Fibroblast of skin of left biceps (primary cell): ENCODE measurements around the gene ALG2.

ENCODE experiments used
- DNase-seq, 2 experiments: peaks; one replicate each; pipeline ENCODE4 v3.0.0-alpha.2; 2013; ENCODE audit warnings: low read depth in 2 of 2

The ALG2 gene, protein sequence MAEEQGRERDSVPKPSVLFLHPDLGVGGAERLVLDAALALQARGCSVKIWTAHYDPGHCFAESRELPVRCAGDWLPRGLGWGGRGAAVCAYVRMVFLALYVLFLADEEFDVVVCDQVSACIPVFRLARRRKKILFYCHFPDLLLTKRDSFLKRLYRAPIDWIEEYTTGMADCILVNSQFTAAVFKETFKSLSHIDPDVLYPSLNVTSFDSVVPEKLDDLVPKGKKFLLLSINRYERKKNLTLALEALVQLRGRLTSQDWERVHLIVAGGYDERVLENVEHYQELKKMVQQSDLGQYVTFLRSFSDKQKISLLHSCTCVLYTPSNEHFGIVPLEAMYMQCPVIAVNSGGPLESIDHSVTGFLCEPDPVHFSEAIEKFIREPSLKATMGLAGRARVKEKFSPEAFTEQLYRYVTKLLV

DNA sequence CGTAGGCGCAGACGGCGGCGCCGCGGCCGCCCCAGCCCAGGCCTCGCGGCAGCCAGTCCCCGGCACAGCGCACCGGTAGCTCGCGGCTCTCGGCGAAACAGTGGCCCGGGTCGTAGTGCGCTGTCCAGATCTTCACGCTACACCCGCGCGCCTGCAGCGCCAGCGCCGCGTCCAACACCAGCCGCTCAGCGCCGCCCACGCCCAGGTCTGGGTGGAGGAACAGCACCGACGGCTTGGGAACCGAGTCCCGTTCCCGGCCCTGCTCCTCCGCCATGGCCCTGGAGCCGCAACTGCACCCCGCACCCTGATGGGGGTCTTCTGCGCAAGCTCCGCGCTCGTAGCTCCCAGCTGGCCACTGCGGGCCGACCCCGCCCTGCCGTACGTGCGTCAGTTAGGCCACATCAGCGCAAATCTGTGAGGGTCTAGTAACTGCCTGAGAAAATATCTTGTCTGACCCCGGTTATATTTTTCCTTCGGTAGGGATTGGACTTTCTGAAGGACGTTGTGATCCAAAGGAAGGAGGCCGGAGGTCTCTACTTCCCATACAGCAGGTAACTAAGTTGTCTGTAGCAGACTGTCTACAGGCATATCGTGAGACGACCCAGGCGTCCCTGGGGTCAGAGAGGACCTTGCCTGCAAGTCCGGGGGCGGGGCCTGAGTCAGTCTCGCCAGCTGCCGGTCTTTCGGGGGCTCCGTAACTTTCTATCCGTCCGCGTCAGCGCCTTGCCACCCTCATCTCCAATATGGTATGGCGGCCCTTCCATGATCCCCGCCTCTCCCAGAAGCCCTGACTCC, at the start of gene ALG2, which contains the start of gene SEC61B:
TSS of gene ALG2 (minus strand) at position 322 of the 795 bp plus-strand sequence. CDS start at position 274, 48 bp downstream.
TSS of gene SEC61B (plus strand) at position 662 of the 795 bp plus-strand sequence. CDS start at position 744, 82 bp downstream.
- DNase-seq = peak; percentile 90 to 91

DNA sequence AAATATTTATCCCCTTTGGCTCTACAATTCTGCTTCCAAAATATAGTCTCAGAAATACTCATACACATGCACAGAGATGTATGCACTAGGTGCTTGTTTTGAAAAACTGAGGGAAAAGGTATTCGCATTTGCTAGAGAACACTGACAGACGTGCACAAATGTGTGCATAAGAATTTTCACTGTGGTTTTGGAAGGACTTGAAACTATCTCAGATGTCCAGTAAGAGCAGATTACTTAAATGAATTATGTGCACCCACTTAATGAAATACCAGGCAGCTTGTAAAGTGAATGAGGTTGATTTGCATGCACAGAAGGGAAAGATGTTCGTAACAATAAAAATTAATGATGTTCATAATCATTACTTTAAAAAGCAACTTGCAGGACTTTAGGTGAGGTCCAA, 48.7 kb upstream of the ALG2 start:
- DNase-seq = no peak

DNA sequence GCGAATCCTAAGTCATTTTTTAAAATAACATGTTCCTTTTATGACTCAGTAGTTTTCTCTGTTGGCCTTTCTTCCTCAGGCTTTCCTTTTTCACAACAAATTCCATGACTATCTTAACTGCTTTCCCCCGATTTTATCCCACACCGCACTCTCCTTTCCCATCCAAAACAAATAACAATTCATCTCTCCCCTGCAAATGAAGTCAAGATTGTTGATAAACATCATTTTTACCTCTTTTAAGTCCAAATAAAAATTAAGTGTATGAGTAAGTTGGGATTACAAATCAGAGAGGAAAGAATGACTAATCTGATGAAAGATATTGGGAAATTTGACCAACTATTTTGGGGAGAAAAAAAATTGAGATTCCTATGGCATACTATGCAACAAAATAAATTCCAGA, 47.7 kb upstream of the ALG2 start:
- peak; percentile 78 to 81 for DNase-seq

GRCh38 chr9:99266255-99267023, 44.7 kb upstream of the ALG2 start:
- peak; percentile 47 for DNase-seq

DNA sequence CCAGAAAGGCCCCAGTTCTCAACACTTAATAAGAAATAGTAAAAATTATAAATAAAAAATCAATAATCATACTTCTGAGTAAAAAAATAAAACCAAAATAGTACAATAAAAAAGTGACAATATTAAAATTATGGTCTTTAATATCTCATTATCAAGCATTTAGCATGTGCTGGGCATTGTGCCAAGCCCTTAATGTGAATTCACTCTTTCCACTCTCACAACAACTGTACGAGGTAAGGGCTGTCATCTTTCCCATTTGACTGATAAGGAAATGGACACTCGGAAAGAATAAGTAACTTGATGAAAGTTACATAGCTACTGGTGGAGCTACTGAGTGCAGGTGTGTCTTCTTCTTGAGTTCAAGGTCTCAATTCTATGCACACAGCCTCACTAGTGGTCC, 43.9 kb upstream of the ALG2 start:
- no peak for DNase-seq

DNA sequence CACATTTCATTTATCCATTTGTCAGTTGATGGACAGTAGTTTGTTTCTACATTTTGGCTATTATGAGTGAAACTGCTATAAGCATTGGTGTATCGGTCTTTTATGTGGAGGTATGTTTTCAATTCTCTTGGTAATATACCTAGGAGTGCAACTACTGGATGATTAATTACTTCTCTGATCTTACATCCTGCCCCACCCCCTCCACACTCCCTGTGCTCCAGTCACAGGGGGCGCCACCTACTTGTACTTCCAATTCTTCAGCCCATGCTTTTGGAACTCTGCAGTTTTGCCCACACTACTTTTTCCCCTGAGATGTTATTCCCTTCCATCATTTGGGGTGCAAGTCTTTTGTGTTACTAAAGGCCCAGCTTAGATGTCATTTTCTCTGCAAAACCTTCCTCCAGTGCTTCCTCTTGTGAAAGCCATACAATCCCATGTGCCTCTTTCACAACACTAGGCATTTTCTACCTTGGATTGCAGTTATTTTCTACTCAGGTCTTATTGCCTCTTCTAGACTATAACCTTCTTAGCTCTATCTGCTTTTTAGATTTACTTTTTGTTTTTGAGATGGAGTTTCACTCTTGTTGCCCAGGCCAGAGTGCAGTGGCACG, 42.4 kb upstream of the ALG2 start:
- no peak for DNase-seq

- DNase-seq = no peak
These were observed 41.2 kb upstream of the ALG2 start for GRCh38 chr9:99262949-99263418.

- DNase-seq = no peak
These were observed 40.2 kb upstream of the ALG2 start for GRCh38 chr9:99261923-99262322.

- DNase-seq = no peak
These were observed 37.6 kb upstream of the ALG2 start for GRCh38 chr9:99259231-99259918.

- DNase-seq = no peak
These were observed 36.1 kb upstream of the ALG2 start for GRCh38 chr9:99257723-99258389.

DNA sequence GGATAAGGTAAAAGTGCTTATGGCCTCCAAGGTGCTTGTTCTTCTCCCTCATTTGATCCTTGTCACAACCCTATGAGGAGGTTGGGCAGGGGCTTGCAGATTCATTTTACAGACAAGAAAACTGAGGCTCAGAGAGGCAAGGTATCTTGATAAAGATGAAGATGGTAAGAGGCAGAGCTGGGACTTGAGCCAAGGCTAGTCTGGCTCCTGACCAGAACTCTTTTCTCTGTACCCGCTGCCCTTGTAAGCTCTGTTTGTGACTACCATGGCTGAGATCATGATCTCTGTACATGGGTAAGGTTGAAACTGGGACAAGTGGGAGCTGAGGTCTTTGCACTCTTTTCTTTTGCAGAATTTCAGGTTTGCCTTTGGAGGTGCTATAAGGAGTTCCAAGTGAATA, 33.9 kb upstream of the ALG2 start:
- DNase-seq = no peak

DNA sequence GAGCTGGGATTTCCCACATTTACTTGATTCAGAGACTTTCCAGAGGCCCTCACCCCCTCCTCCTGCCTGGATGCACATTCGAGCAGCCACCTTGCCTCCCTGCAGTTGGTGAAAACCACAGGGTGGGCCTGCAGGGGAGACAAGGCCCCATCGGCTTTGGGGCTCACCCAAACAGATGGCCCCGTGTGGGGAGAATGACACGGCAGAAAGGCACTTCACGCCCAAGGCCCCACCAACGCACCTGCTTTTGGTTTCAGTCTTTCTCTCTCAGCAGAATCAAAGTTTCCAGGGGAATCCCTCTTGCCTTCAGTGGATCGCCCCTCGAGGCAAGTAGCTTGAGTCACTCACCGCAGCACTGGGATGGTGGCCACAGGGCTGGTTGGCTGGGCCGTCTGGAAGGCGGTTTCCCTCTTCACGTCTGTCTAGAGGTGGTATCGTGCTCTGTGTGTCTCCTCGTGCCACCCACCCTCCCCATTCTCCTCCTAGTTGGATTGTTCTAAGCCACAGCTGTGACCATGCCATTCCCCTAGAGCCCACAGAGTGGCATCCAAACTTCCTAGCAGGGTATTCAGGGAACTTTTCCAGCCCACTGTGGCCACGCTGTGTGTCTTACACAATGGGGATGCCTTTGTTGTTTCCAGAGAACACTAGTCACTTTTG, 32.2 kb upstream of the ALG2 start:
- DNase-seq = no peak

GRCh38 chr9:99253134-99253533, 31.4 kb upstream of the ALG2 start:
- no peak for DNase-seq

GRCh38 chr9:99251157-99251556, 29.4 kb upstream of the ALG2 start:
- DNase-seq = no peak

- no peak for DNase-seq
These were observed 27.9 kb upstream of the ALG2 start for GRCh38 chr9:99249619-99250018.

GRCh38 chr9:99244344-99245260, 22.9 kb upstream of the ALG2 start:
- no peak for DNase-seq

DNA sequence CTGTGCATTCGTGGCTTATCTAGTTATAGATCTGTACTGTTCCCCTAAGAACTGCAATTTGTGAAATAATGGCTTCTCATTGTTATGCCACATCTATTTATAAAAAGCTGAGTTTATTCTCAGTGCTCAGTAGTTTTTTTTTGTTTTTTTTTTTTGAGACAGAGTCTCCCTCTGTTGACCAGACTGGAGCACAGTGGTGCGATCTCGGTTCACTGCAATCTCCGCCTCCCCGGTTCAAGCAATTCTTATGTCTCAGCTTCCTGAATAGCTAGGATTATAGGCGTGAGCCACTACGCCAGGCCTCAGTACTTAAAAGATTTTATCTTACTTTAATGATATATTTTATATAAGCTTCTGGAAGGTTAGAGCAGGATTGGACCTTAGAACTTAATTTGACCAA, 19.4 kb upstream of the ALG2 start:
- DNase-seq = no peak

DNA sequence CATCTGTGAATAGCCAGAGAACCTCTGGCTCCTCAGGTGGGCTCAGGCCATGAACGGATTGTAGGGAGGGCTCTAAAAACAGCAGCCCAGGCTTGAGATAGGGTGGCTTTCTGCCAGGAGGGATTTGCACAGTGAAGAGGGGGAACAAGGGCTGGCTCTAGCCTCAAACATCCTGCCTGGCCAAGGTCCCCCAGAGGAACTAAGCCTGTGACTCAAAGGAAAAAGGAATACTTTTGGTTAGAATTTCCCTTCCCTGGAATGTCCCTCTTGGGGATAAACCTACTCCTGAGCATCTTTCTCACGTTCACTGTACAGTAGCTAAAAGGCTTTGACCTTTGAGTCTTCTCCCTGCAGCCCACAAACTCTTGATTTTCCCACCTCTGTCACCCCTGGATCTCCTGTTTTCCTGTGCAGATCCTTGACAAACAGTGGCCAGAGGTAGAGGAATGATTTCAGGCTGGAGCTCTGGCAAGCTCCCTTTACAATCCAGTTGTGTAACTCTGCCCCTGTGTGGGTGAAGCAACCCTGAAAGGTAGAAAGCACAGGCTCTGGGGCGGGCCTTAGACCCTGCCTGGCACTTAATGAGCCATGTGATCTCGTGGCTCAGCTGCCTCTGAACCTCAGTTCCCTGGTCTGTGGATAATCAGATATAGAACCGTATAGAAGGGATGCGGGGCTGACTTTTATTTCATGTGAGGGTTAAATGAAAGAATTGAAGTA, 17.8 kb upstream of the ALG2 start:
- DNase-seq = peak; percentile 57 to 59
